HepG2 (cell line): ENCODE measurements around the gene ART4. TPM values are rescaled to one million over a fixed set of nuclear protein-coding genes. Genes with fewer than 3 reads are reported as not detected.

Source experiments
- BCL6 ChIP-seq: IDR thresholded peaks from 2 replicates; pipeline ENCODE4 v1.6.1; 2016; ENCODE audit warnings: missing genetic modification reagents, missing compliant biosample characterization
- CBFB ChIP-seq: sonication (generic); formaldehyde crosslinking; IDR thresholded peaks from 2 replicates; pipeline ENCODE4 v1.4.0; 2020; ENCODE audit warnings: missing genetic modification reagents
- FLYWCH1 ChIP-seq: sonication (generic); formaldehyde crosslinking; IDR thresholded peaks from 2 replicates; pipeline ENCODE4 v1.8.1; 2023; ENCODE audit warnings: mild to moderate bottlenecking, missing genetic modification reagents
- GFI1 ChIP-seq: sonication (generic); formaldehyde crosslinking; IDR thresholded peaks from 2 replicates; pipeline ENCODE4 v1.5.0; 2020; ENCODE audit warnings: missing genetic modification reagents, mild to moderate bottlenecking, borderline replicate concordance
- MAFF ChIP-seq: IDR thresholded peaks from 2 replicates; pipeline ENCODE4 v1.6.1; 2011; ENCODE audit warnings: low read depth, low read length, improper control_type of control experiment
- MAFK ChIP-seq, 2 experiments: IDR thresholded peaks in 1 of 2; conservative IDR thresholded peaks in 1 of 2; 2 replicates each; pipeline ENCODE4 v1.6.1; 2011; ENCODE audit warnings: improper control_type of control experiment in 2 of 2, low read length in 2 of 2
- MIER2 ChIP-seq: IDR thresholded peaks from 2 replicates; pipeline ENCODE4 v1.6.1; 2016; ENCODE audit warnings: missing biosample characterization, missing genetic modification reagents
- MXI1 ChIP-seq: IDR thresholded peaks from 3 replicates; pipeline ENCODE4 v1.6.1; 2012; ENCODE audit warnings: low read depth, low read length, inconsistent platforms, borderline replicate concordance
- PRMT3 ChIP-seq: sonication (generic); formaldehyde crosslinking; IDR thresholded peaks from 2 replicates; pipeline ENCODE4 v1.8.1; 2022; ENCODE audit warnings: low read depth, mild to moderate bottlenecking, moderate library complexity, missing genetic modification reagents, borderline replicate concordance
- SMYD3 ChIP-seq: sonication (generic); formaldehyde crosslinking; IDR thresholded peaks from 2 replicates; pipeline ENCODE4 v1.8.1; 2023; ENCODE audit warnings: mild to moderate bottlenecking, missing genetic modification reagents
- SNAPC4 ChIP-seq: sonication (generic); formaldehyde crosslinking; IDR thresholded peaks from 2 replicates; pipeline ENCODE4 v1.4.0; 2020; ENCODE audit warnings: mild to moderate bottlenecking, missing genetic modification reagents
- SP5 ChIP-seq: IDR thresholded peaks from 2 replicates; pipeline ENCODE4 v1.6.1; 2016; ENCODE audit warnings: low read depth, borderline replicate concordance
- ZC3H13 ChIP-seq: sonication (generic); formaldehyde crosslinking; IDR thresholded peaks from 2 replicates; pipeline ENCODE4 v1.8.1; 2023; ENCODE audit warnings: mild to moderate bottlenecking, missing genetic modification reagents, moderate library complexity
- ZFAT ChIP-seq: sonication (generic); formaldehyde crosslinking; conservative IDR thresholded peaks from 2 replicates; pipeline ENCODE4 v1.8.1; 2023; ENCODE audit warnings: missing genetic modification reagents, inconsistent platforms
- ZNF317 ChIP-seq: sonication (generic); formaldehyde crosslinking; IDR thresholded peaks from 2 replicates; pipeline ENCODE4 v1.5.0; 2020; ENCODE audit warnings: mild to moderate bottlenecking, missing genetic modification reagents
- ZNF446 ChIP-seq: sonication (generic); formaldehyde crosslinking; IDR thresholded peaks from 2 replicates; pipeline ENCODE4 v1.5.0; 2020; ENCODE audit warnings: mild to moderate bottlenecking, missing genetic modification reagents
- ZNF549 ChIP-seq: sonication (generic); formaldehyde crosslinking; IDR thresholded peaks from 2 replicates; pipeline ENCODE4 v1.5.0; 2020; ENCODE audit warnings: missing genetic modification reagents
- ZNF598 ChIP-seq: sonication (generic); formaldehyde crosslinking; IDR thresholded peaks from 2 replicates; pipeline ENCODE4 v1.5.1; 2020; ENCODE audit warnings: mild to moderate bottlenecking, missing genetic modification reagents, borderline replicate concordance
- polyA plus RNA-seq, 8 experiments: library from polyadenylated mRNA; depleted of rRNA in 3 of 8; stranded (reverse) in 7 of 8; unstranded in 1 of 8; fragments of >200 nt; fragmentation: Illumina TruSeq in 4 of 8; extraction: Trizol in 4 of 8; gene quantifications; 2 replicates each; pipeline versions ENCODE4 v1.2.1 to v1.2.3, GENCODE V29; 2011 to 2016; ENCODE audit warnings: low read depth in 4 of 8, missing spikeins in 1 of 8, mixed read lengths in 1 of 8; ENCODE audit not compliant: insufficient read depth in 1 of 8
- total RNA-seq, 5 experiments: library from RNA; depleted of rRNA; stranded (reverse); fragments of >200 nt; fragmentation: Illumina TruSeq; extraction: Trizol; gene quantifications; 2 replicates each; pipeline ENCODE4 v1.2.3, GENCODE V29; 2016; ENCODE audit warnings: low read depth in 1 of 5

Gene ART4
- total and polyA plus RNA-seq, 2 of the 13 experiments (the other 11 are each of a cell fraction or from before 2014, with no cell fraction given) = 17.6 to 20.3 TPM

GRCh38 chr12:14841761-14842160 is 1.6 kb downstream of the ART4 start (continued):
- no peak for TF ChIP-seq SNAPC4 (CRISPR knock-in tag)
- 0 out of 2 replicates have a peak, but pooled peaks have one; percentile 20 for TF ChIP-seq BCL6 (CRISPR knock-in tag)
- no peak for TF ChIP-seq MAFF
- TF ChIP-seq MAFK (conservative IDR thresholded peaks at IDR 0.05 in 1 of 2, IDR thresholded peaks at IDR 0.05 in 1 of 2; ENCODE audit: low read length in 2 of 2) = no peak
- TF ChIP-seq ZC3H13 (CRISPR knock-in tag) = no peak
- TF ChIP-seq ZNF317 (CRISPR knock-in tag) = peak; percentile 41; the same call in 1 of the 2 replicates
- no peak for TF ChIP-seq ZNF549 (CRISPR knock-in tag)
- no peak for TF ChIP-seq FLYWCH1 (CRISPR knock-in tag)
- no peak for TF ChIP-seq PRMT3
- no peak for TF ChIP-seq SMYD3 (CRISPR knock-in tag)
- TF ChIP-seq ZNF446 (CRISPR knock-in tag) = no peak
- TF ChIP-seq CBFB (CRISPR knock-in tag) = no peak
- TF ChIP-seq MXI1 = no peak; the same call in 2 of the 3 replicates
- no peak for TF ChIP-seq ZNF598 (CRISPR knock-in tag)
- no peak for TF ChIP-seq GFI1 (CRISPR knock-in tag)
- TF ChIP-seq MIER2 = peak; percentile 75; the same call in 1 of the 2 replicates
- no peak for TF ChIP-seq ZFAT
- peak; percentile 76 for TF ChIP-seq SP5
